ENCODE measurements around the gene PDE1A. TPM values are rescaled to one million over a fixed set of nuclear protein-coding genes. Genes with fewer than 3 reads are reported as not detected.

PDE1A gene
- total RNA-seq, 1 donor from 2014 or later = not detected

- DNase-seq (ENCODE audit: low read depth) = no peak
- no peak for TF ChIP-seq CTCF (conservative IDR thresholded peaks at IDR 0.05; ENCODE audit: low read depth, low read length)
- no peak overlapping the region for H3K4me3 ChIP-seq (ENCODE audit: low read depth, low read length)
Measured at GRCh38 chr2:182167882-182168281, 259.0 kb downstream of the PDE1A start.

- H3K4me3 ChIP-seq (ENCODE audit: low read depth, low read length) = no peak overlapping the region
- no peak for TF ChIP-seq CTCF (conservative IDR thresholded peaks at IDR 0.05; ENCODE audit: low read depth, low read length)
- DNase-seq (ENCODE audit: low read depth) = no peak
Measured at GRCh38 chr2:182166841-182167240, 260.0 kb downstream of the PDE1A start.

- no peak for DNase-seq (ENCODE audit: low read depth)
- no peak for TF ChIP-seq CTCF (conservative IDR thresholded peaks at IDR 0.05; ENCODE audit: low read depth, low read length)
- no peak overlapping the region for H3K4me3 ChIP-seq (ENCODE audit: low read depth, low read length)
Measured at GRCh38 chr2:182166406-182166805, 260.4 kb downstream of the PDE1A start.

GRCh38 chr2:182165202-182165601, 261.6 kb downstream of the PDE1A start:
- DNase-seq (ENCODE audit: low read depth) = no peak
- TF ChIP-seq CTCF (conservative IDR thresholded peaks at IDR 0.05; ENCODE audit: low read depth, low read length) = no peak

GRCh38 chr2:182164686-182165085, 262.1 kb downstream of the PDE1A start:
- no peak for DNase-seq (ENCODE audit: low read depth)
- no peak for TF ChIP-seq CTCF (conservative IDR thresholded peaks at IDR 0.05; ENCODE audit: low read depth, low read length)
- no peak overlapping the region for H3K4me3 ChIP-seq (ENCODE audit: low read depth, low read length)

More at GRCh38 chr2:182165202-182165601, 261.6 kb downstream of the PDE1A start:
- no peak overlapping the region for H3K4me3 ChIP-seq (ENCODE audit: low read depth, low read length)

GRCh38 chr2:182163878-182164277, 263.0 kb downstream of the PDE1A start:
- H3K4me3 ChIP-seq (ENCODE audit: low read depth, low read length) = no peak overlapping the region
- no peak for DNase-seq (ENCODE audit: low read depth)
- no peak for TF ChIP-seq CTCF (conservative IDR thresholded peaks at IDR 0.05; ENCODE audit: low read depth, low read length)

- no peak for DNase-seq (ENCODE audit: low read depth)
- H3K4me3 ChIP-seq (ENCODE audit: low read depth, low read length) = no peak overlapping the region
- no peak for TF ChIP-seq CTCF (conservative IDR thresholded peaks at IDR 0.05; ENCODE audit: low read depth, low read length)
Measured at GRCh38 chr2:182148344-182148743, 278.5 kb downstream of the PDE1A start.
